Stimulated activated CD8-positive, alpha-beta memory T cell treated with anti-CD3 and anti-CD28 coated beads, Interleukin-15, amount 100 ng/mL, for 24 hours (primary cell): ENCODE measurements around the gene USP22.

Experiments used
- DNase-seq: peaks from one replicate; pipeline ENCODE4 v3.0.0-alpha.2; 2020; ENCODE audit warnings: low read depth

USP22 gene

GRCh38 chr17:21046216-21046615 lies 3.4 kb upstream of the USP22 start:
- DNase-seq: no peak

- DNase-seq: no peak
These were observed 2.2 kb upstream of the USP22 start for GRCh38 chr17:21044971-21045370.

- peak; percentile 88 for DNase-seq
These were observed 753 bp upstream of the USP22 start for GRCh38 chr17:21043296-21044232.

GRCh38 chr17:21041741-21042457 lies 912 bp downstream of the USP22 start:
- peak; percentile 36 for DNase-seq

GRCh38 chr17:21039839-21040575 lies 2.8 kb downstream of the USP22 start:
- no peak for DNase-seq

- DNase-seq: no peak
These were observed 5.6 kb downstream of the USP22 start for GRCh38 chr17:21037117-21037803.

GRCh38 chr17:21036361-21036881 lies 6.4 kb downstream of the USP22 start:
- no peak for DNase-seq

- DNase-seq: no peak
These were observed 7.4 kb downstream of the USP22 start for GRCh38 chr17:21035406-21035805.

- DNase-seq: no peak
These were observed 8.2 kb downstream of the USP22 start for GRCh38 chr17:21034340-21035235.

- DNase-seq: no peak
These were observed 9.5 kb downstream of the USP22 start for GRCh38 chr17:21033350-21033749.

- DNase-seq: no peak
These were observed 10.9 kb downstream of the USP22 start for GRCh38 chr17:21031756-21032396.

GRCh38 chr17:21030375-21030774 lies 12.4 kb downstream of the USP22 start:
- no peak for DNase-seq

- no peak for DNase-seq
These were observed 13.3 kb downstream of the USP22 start for GRCh38 chr17:21029515-21029914.

GRCh38 chr17:21029036-21029435 lies 13.8 kb downstream of the USP22 start:
- no peak for DNase-seq

GRCh38 chr17:21028192-21028591 lies 14.6 kb downstream of the USP22 start:
- DNase-seq: no peak

- DNase-seq: no peak
These were observed 15.8 kb downstream of the USP22 start for GRCh38 chr17:21027031-21027430.

GRCh38 chr17:21025451-21025850 lies 17.4 kb downstream of the USP22 start:
- DNase-seq: no peak

- no peak for DNase-seq
These were observed 18.8 kb downstream of the USP22 start for GRCh38 chr17:21024024-21024423.

- DNase-seq: no peak
These were observed 21.5 kb downstream of the USP22 start for GRCh38 chr17:21021208-21021803.

GRCh38 chr17:21020622-21021021 lies 22.2 kb downstream of the USP22 start:
- no peak for DNase-seq
